ENCODE data around the gene HOMER2. TPM values are rescaled to one million over a fixed set of nuclear protein-coding genes. Genes with fewer than 3 reads are reported as not detected.
"Not testable (repeated sequence)": the region's sequence is repeated elsewhere in the genome, so short reads cannot be mapped to it uniquely, and the experiment has no call there.

Gene HOMER2
- total RNA-seq, 2 donors from 2014 or later = 2.2 to 4.4 TPM

DNA sequence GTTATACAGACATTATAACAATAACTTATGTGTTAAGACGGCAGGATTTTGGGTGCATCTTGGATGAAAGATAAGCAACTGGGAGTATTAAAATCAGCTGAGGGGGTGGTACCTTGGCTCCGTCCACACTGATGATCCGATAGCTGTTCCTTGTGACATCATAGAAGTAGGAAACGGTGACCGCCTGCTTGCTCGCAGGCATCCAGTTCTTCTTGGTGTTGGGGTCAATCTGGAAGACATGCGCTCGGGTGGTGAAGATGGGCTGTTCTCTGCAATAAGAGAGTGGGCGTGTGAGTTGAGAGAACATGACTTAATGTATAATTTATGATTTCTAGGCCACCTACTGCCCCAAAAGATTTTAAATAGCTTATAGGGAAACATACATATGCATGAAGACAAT, 59.9 kb downstream of the HOMER2 start:
- Mint-ChIP-seq H3K36me3 (no peaks in the 10 kb centered on the region), H3K9me3 (no peaks in the 10 kb centered on the region), H3K27ac (no peak overlapping the region)
- ATAC-seq = no peak
- no peak for DNase-seq (ENCODE audit: low spot score in 2 of 2)

DNA sequence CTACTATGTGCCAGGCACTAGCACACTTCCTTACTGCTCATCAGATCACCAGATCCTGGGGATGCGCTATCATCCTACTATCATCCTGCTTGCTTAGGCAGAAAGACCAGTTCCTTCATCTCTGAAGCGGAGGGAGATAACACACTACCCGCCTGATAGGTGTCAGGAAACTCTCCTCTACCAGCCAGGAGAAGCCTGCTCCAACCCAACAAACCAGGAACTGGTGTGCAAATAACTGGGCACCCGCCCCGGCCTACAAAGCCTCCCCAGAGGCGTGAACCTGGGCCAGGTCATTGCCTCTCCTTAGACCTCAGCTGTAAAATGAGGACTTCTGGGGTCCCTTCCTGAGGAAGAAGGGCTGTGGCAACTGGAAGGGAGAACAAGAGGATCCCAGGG, 61.5 kb downstream of the HOMER2 start:
- no peak for ATAC-seq
- no peak overlapping the region for H3K27ac Mint-ChIP-seq
- no peaks in the 10 kb centered on the region for H3K36me3 Mint-ChIP-seq
- H3K9me3 Mint-ChIP-seq = no peaks in the 10 kb centered on the region
- DNase-seq (ENCODE audit: low spot score in 2 of 2) = no peak

GRCh38 chr15:82890338-82890994, 62.1 kb downstream of the HOMER2 start:
- no peaks in the 10 kb centered on the region for H3K9me3 Mint-ChIP-seq
- no peak overlapping the region for H3K27ac Mint-ChIP-seq

DNA sequence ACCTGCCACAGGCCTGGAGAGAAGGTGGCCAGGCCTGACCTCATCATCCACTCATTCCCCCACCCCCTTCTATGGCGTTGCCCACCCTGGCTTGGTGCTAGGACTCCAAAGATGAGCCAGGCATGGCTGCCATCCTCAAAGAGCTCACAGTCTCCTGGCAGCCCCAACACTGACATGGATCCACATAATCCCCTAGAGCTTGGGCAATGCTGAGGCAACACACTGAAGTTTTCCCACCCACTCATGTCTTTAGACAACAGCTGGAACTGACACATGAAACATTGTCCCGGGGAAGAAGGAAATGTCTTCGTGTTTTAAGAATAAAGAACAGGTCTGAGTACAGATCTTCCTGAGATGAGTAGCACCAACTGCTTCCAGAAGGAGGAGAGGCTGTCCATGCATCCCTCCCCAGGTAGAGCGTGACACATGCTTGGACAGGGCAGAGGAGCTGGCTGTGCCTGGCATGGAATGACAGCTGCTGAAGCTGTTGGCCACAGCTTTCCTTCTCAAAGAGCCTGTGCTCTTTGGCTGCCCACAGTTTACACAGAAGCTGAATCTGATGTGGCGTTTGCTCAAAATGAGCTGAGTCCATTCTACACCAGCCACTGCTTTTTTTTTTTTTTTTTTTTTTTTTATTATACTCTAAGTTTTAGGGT, 70.1 kb downstream of the HOMER2 start:
- DNase-seq (ENCODE audit: low spot score in 2 of 2) (no peak), ATAC-seq (no peak)
- no peak overlapping the region for H3K27ac Mint-ChIP-seq
- H3K36me3 Mint-ChIP-seq = no peaks in the 10 kb centered on the region
- H3K9me3 Mint-ChIP-seq = no peaks in the 10 kb centered on the region

More at GRCh38 chr15:82890338-82890994, 62.1 kb downstream of the HOMER2 start:
- ATAC-seq (no peak), DNase-seq (ENCODE audit: low spot score in 2 of 2) (no peak)
- H3K36me3 Mint-ChIP-seq = no peaks in the 10 kb centered on the region

DNA sequence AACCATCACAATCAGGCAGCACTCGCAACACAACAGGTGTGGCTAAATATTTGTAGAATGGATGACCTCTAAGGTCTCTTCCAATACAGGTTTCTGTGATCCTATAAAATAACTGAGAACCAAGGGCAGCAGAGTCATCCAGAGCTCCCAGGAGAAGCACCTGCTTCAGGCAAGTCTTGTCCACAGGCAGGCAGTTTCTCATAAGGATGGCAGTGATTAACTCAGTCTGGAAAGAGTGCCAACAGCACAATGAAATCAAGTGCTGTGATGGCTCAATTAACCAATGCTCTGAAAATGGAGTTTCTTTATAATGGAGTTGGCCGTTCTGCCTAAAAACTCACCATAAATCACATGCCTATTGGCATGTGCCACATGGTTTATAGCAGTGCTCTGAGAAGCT, 70.8 kb downstream of the HOMER2 start:
- no peaks in the 10 kb centered on the region for H3K36me3 Mint-ChIP-seq
- ATAC-seq (no peak), DNase-seq (ENCODE audit: low spot score in 2 of 2) (no peak)
- no peaks in the 10 kb centered on the region for H3K9me3 Mint-ChIP-seq
- H3K27ac Mint-ChIP-seq = no peak overlapping the region

DNA sequence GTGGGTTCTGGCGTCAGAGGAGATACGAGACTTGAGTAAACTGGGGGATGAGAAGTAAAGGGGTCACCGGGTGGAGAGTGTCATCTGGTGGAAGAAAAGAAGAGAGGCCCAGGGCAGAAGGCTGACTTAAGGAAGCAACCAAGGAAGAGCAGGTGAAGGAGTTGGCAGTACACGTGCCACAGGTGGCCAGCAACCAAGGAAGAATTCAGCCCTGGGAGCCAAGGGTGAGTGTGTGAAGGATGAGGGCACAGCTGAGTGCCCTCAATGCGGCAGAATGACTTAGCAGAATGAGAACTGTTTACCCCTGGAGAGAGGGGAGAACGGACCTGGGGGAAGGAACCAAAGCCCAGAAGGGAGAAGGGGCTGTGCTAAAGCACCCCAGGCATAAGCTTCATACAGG, 71.8 kb downstream of the HOMER2 start:
- Mint-ChIP-seq H3K27ac (peak overlapping the region; percentile 5 to 61), H3K36me3 (no peaks in the 10 kb centered on the region), H3K9me3 (no peaks in the 10 kb centered on the region)
- no peak for DNase-seq (ENCODE audit: low spot score in 2 of 2)
- no peak for ATAC-seq

DNA sequence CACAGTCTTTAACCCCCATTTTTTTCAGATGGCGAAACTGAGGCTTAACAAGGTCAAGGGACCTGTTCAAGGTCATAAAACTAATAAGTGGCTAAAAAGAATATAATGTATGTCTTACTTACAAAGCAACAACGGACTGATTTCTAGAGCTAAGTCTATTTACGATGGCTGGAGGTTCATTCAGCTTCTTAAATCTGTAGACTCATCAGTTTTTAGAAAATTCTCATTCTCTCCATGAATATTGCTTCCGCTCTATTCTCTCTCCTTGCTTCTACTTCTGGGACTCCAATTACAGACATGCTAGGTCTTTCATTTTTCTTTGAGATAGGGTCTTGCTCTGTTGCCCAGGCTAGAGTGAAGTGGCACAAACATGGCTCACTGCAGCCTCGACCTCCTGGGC, 74.2 kb downstream of the HOMER2 start:
- Mint-ChIP-seq H3K36me3 (no peaks in the 10 kb centered on the region), H3K27ac (no peak overlapping the region), H3K9me3 (no peaks in the 10 kb centered on the region)
- ATAC-seq = no peak
- no peak for DNase-seq (ENCODE audit: low spot score in 2 of 2)

GRCh38 chr15:82877825-82878224, 74.7 kb downstream of the HOMER2 start:
- no peaks in the 10 kb centered on the region for H3K9me3 Mint-ChIP-seq

DNA sequence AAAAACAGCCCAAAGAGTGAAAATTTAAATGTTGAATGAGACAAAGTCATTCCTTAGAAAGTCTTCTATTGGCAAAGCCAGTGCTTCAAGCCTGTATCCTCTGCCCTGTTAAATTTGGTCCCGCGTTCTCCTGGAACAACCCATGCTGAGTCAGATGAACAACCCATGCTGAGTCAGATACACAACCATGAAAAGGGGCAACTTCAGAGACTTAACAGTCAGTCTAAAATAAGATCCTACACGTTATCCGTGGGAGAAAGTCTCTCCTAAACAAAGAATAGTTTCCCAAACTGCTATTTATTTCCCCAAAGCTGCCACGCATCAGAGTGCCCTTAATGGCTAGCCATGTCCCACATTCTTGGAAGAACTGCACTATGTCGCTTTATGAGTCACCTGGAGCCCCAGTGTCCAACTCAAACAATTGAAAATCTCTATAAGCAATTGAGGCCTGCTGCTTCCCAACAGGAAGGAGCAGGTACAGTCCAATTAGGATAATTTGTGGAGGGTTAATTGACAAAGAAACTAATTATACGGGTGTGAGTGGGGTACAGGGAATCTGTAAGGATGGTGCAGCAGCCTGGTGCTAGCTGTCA, 77.0 kb downstream of the HOMER2 start:
- no peak for ATAC-seq
- no peaks in the 10 kb centered on the region for H3K36me3 Mint-ChIP-seq
- H3K9me3 Mint-ChIP-seq = no peaks in the 10 kb centered on the region
- no peak overlapping the region for H3K27ac Mint-ChIP-seq
- no peak for DNase-seq (ENCODE audit: low spot score in 2 of 2)

More at GRCh38 chr15:82877825-82878224, 74.7 kb downstream of the HOMER2 start:
- DNase-seq (ENCODE audit: low spot score in 2 of 2) (no peak), ATAC-seq (no peak)
- Mint-ChIP-seq H3K27ac (no peak overlapping the region), H3K36me3 (no peaks in the 10 kb centered on the region)

- no peaks in the 10 kb centered on the region for H3K36me3 Mint-ChIP-seq
- DNase-seq (ENCODE audit: low spot score in 2 of 2) = peak in 1 of 2 donors; percentile 31
- ATAC-seq = no peak
- H3K27ac Mint-ChIP-seq = no peak overlapping the region
- no peaks in the 10 kb centered on the region for H3K9me3 Mint-ChIP-seq
Observed at GRCh38 chr15:82874961-82875360, 77.6 kb downstream of the HOMER2 start.

DNA sequence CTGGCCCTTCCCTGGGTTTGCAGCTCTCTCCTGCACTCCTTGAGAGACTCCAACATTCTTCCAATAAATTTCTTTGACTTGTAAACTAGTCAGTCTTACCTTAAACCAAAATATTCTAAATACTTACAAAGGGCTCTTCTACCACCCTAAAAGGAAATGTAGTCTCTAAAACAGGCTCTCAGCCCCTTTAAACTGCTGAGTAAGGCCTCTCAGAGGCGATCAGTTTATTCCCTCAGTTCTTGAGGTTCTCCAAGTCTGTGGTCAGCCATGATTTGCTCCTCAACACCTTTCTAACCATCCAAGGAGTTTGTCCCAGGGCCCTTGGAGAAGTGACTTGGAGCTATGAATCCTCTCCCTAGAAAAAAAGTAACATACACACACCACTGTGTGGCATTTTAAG, 78.3 kb downstream of the HOMER2 start:
- ATAC-seq (no peak), DNase-seq (ENCODE audit: low spot score in 2 of 2) (peak in 1 of 2 donors; percentile 2)
- no peaks in the 10 kb centered on the region for H3K9me3 Mint-ChIP-seq
- H3K27ac Mint-ChIP-seq = no peak overlapping the region
- H3K36me3 Mint-ChIP-seq = no peaks in the 10 kb centered on the region

DNA sequence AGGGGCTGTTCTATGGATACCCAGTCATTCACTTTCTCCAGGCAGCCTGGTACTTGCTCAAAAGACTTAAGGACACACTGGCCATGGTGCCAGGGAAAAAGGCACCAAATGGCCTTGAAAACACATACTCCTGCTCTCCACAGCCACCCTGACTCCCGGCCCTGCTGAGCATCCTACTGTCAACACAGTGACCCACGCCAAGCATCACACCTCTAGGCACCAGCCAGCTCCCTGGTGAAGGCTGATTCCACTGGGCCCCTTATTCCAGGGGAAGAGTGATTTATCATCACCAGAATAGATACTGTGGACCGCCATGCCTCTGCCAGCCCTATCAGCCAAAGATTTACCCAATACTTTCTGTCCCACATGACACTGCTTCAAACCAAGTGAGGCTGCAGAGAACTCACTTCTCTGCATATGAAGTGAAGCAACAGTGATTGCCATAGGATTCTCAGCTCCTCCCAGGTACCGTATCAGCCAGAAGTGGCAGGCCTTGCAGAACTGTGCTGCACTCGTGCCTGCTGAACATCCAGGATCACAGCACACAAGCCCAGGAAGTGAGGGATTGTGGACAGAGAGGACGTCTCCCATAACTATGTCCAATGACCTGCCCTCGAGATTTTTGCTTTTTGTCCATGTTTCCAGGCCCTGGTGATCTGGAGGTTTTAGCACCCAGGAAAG, 79.4 kb downstream of the HOMER2 start:
- DNase-seq (ENCODE audit: low spot score in 2 of 2) = peak in 1 of 2 donors; percentile 11
- Mint-ChIP-seq H3K36me3 (no peaks in the 10 kb centered on the region), H3K27ac (no peak overlapping the region), H3K9me3 (no peaks in the 10 kb centered on the region)
- ATAC-seq = no peak

DNA sequence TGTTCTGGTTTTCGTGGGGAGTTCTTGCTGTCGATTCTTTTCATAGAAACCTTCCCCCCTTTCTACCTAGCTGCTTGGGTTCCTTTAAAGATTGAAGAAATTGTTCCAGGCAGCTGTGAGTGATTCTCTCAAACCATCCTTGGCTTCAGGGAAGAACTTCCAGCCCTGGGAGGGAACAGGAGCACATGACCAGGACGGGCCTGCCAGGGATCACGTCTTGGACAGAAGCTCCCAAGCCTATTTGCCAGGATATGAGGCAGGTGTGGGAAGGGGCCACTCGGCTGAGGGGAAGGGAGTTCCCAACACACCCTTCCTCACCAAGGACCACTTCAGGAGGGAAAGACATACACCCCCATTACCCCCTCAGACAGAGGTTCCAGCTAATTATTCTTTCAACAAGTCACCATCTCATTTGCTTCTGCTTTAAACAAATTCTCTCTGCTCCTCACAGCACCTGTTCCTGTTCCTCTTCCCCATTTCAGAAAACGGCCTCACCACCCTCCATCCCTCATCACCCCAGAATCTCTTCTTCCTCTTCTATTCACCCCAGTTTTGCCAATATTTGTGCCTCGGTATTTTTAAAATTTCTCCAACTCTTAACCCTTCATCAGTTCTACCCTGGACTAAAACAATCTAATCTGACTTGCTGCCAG, 80.6 kb downstream of the HOMER2 start:
- Mint-ChIP-seq H3K36me3 (no peaks in the 10 kb centered on the region), H3K9me3 (no peaks in the 10 kb centered on the region), H3K27ac (no peak overlapping the region)
- ATAC-seq = no peak
- DNase-seq (ENCODE audit: low spot score in 2 of 2) = no peak

GRCh38 chr15:82871358-82871757, 81.2 kb downstream of the HOMER2 start:
- no peak overlapping the region for H3K27ac Mint-ChIP-seq
- peak in 1 of 2 donors; percentile 13 for DNase-seq (ENCODE audit: low spot score in 2 of 2)
- H3K9me3 Mint-ChIP-seq = no peaks in the 10 kb centered on the region
- ATAC-seq = no peak
- no peaks in the 10 kb centered on the region for H3K36me3 Mint-ChIP-seq

DNA sequence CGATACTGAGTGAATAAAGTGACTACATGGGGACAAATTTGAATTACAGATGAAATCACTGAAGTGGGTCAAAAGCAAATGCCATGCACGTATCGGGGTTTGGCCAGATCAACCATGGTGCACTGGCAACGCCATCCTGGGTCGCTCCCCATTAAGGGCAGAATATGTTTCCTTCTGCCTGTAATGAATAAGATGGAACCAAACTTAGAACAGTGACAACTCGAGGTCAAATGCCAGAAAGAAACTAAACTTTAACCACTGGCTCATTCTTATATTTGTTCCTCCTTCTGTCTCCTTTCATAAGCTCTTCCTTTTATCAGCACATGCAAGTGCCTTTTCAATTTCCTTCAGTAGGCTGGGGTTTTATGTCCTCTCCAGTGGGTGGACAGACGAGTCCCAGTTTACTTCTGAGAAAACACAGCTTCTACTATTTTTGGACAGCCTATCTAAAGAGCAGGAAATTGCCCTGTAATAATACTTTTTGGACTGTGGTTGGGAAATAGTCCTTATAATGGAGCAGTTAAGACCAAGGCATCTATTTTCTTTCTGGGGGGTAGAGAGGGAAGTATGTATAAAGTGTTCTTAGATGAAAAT, 81.7 kb downstream of the HOMER2 start:
- Mint-ChIP-seq H3K27ac (no peak overlapping the region), H3K36me3 (no peaks in the 10 kb centered on the region), H3K9me3 (no peaks in the 10 kb centered on the region)
- DNase-seq (ENCODE audit: low spot score in 2 of 2) = no peak
- no peak for ATAC-seq

DNA sequence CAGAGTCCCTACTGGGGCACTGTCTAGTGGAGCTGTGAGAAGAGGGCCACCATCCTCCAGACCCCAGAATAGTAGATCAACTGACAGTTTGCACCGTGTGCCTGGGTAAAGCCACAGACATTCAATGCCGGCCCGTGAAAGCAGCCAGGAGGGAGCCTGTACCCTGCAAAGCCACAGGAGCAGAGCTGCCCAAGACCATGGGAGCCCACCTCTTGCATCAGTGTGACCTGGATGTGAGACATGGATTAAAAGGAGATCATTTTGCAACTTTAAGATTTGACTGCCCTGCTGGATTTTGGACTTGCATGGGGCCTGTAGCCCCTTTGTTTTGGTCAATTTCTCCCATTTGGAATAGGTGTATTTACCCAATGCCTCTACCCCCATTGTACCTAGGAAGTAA, 86.5 kb downstream of the HOMER2 start:
- not testable (repeated sequence) for ATAC-seq; H3K27ac Mint-ChIP-seq; DNase-seq (ENCODE audit: low spot score in 2 of 2); H3K36me3 Mint-ChIP-seq; H3K9me3 Mint-ChIP-seq

GRCh38 chr15:82865581-82865980, 86.9 kb downstream of the HOMER2 start:
- H3K27ac Mint-ChIP-seq; DNase-seq (ENCODE audit: low spot score in 2 of 2); ATAC-seq: not testable (repeated sequence)

More at GRCh38 chr15:82865581-82865980, 86.9 kb downstream of the HOMER2 start:
- not testable (repeated sequence) for H3K36me3 Mint-ChIP-seq, H3K9me3 Mint-ChIP-seq

Data from activated naive CD4-positive, alpha-beta T cell treated with anti-CD3 and anti-CD28 coated beads, Interleukin-2, amount 50 U/mL, for 72 hours (primary cell).